HepG2 (cell line): ENCODE results near the gene PRR14. TPM values are rescaled to one million over a fixed set of nuclear protein-coding genes. Genes with fewer than 3 reads are reported as not detected.
A peak's percentile ranks its signal among the peaks of the same experiment; 100 is the strongest.

Experiments
- ATAD3A ChIP-seq: sonication (generic); formaldehyde crosslinking; IDR thresholded peaks from 2 replicates; pipeline ENCODE4 v1.4.0; 2020; ENCODE audit warnings: missing genetic modification reagents
- ESRRA ChIP-seq: sonication (generic); formaldehyde crosslinking; IDR thresholded peaks from 2 replicates; pipeline ENCODE4 v1.5.1; 2020; ENCODE audit warnings: mild to moderate bottlenecking, low read depth, missing genetic modification reagents
- KLF13 ChIP-seq: sonication (generic); formaldehyde crosslinking; IDR thresholded peaks from 2 replicates; pipeline ENCODE4 v1.4.0; 2020; ENCODE audit warnings: mild to moderate bottlenecking, missing genetic modification reagents
- MEF2D ChIP-seq: sonication (generic); formaldehyde crosslinking; IDR thresholded peaks from 2 replicates; pipeline ENCODE4 v1.5.1; 2020; ENCODE audit warnings: mild to moderate bottlenecking, missing genetic modification reagents
- NCOA2 ChIP-seq: sonication (generic); formaldehyde crosslinking; IDR thresholded peaks from 2 replicates; pipeline ENCODE4 v1.8.0; 2022; ENCODE audit warnings: inconsistent platforms
- NFKB2 ChIP-seq: sonication (generic); formaldehyde crosslinking; IDR thresholded peaks from 2 replicates; pipeline ENCODE4 v1.4.0; 2020; ENCODE audit warnings: missing genetic modification reagents, borderline replicate concordance
- SIN3A ChIP-seq: IDR thresholded peaks from 2 replicates; pipeline ENCODE4 v1.6.1; 2011; ENCODE audit warnings: low read depth, mild to moderate bottlenecking, control low read depth, low read length, borderline replicate concordance
- SOX13 ChIP-seq, 3 experiments: fragments of 450-650 bp in 1 of 3; sonication (generic) in 1 of 3; formaldehyde crosslinking in 1 of 3; IDR thresholded peaks in 2 of 3; conservative IDR thresholded peaks in 1 of 3; 2 replicates each; pipeline versions ENCODE4 v1.5.0 to v1.6.1; 2016 to 2020; ENCODE audit warnings: antibody characterized with exemption in 1 of 3, mild to moderate bottlenecking in 1 of 3, missing compliant biosample characterization in 1 of 3, missing genetic modification reagents in 1 of 3, moderate library complexity in 1 of 3
- SP1 ChIP-seq, 2 experiments: fragments of 450-650 bp in 1 of 2; sonication (generic) in 1 of 2; formaldehyde crosslinking in 1 of 2; IDR thresholded peaks; 2 replicates each; pipeline versions ENCODE4 v1.4.0 to v1.6.1; 2016 to 2020; ENCODE audit warnings: missing genetic modification reagents in 1 of 2
- SRSF1 ChIP-seq: fragments of 200-400 bp; formaldehyde crosslinking; optimal IDR thresholded peaks from 2 replicates; pipeline ENCODE3; 2017; ENCODE audit warnings: mild to moderate bottlenecking, low read depth, low read length, moderate library complexity
- TBP ChIP-seq: sonication (generic); formaldehyde crosslinking; IDR thresholded peaks from 2 replicates; pipeline ENCODE4 v1.5.0; 2020; ENCODE audit warnings: missing genetic modification reagents
- TMF1 ChIP-seq: sonication (generic); formaldehyde crosslinking; IDR thresholded peaks from 2 replicates; pipeline ENCODE4 v1.8.1; 2022; ENCODE audit warnings: low read depth, missing genetic modification reagents
- XRCC5 ChIP-seq: fragments of 200-400 bp; formaldehyde crosslinking; optimal IDR thresholded peaks from 2 replicates; pipeline ENCODE3; 2017; ENCODE audit warnings: mild to moderate bottlenecking, low read length
- ZBTB7A ChIP-seq: sonication (generic); formaldehyde crosslinking; IDR thresholded peaks from 2 replicates; pipeline ENCODE4 v1.8.0; 2022; ENCODE audit warnings: mild to moderate bottlenecking, missing genetic modification reagents
- ZNF280D ChIP-seq: sonication (generic); formaldehyde crosslinking; IDR thresholded peaks from 2 replicates; pipeline ENCODE4 v1.5.1; 2020; ENCODE audit warnings: mild to moderate bottlenecking, missing genetic modification reagents
- ZNF292 ChIP-seq: sonication (generic); formaldehyde crosslinking; IDR thresholded peaks from 2 replicates; pipeline ENCODE4 v1.8.1; 2022; ENCODE audit warnings: mild to moderate bottlenecking, low read depth, missing genetic modification reagents, borderline replicate concordance
- ZNF430 ChIP-seq: sonication (generic); formaldehyde crosslinking; IDR thresholded peaks from 2 replicates; pipeline ENCODE4 v1.9.0; 2021; ENCODE audit warnings: mild to moderate bottlenecking, missing genetic modification reagents
- ZNF432 ChIP-seq: sonication (generic); formaldehyde crosslinking; IDR thresholded peaks from 2 replicates; pipeline ENCODE4 v1.5.0; 2020; ENCODE audit warnings: missing genetic modification reagents, mild to moderate bottlenecking, borderline replicate concordance
- ZNF441 ChIP-seq: sonication (generic); formaldehyde crosslinking; IDR thresholded peaks from 2 replicates; pipeline ENCODE4 v1.7.0; 2021; ENCODE audit warnings: missing genetic modification reagents, borderline replicate concordance
- ZNF562 ChIP-seq: sonication (generic); formaldehyde crosslinking; IDR thresholded peaks from 2 replicates; pipeline ENCODE4 v1.8.0; 2022; ENCODE audit warnings: missing genetic modification reagents, borderline replicate concordance
- ZNF589 ChIP-seq: sonication (generic); formaldehyde crosslinking; conservative IDR thresholded peaks from 2 replicates; pipeline ENCODE4 v1.8.0; 2022; ENCODE audit warnings: mild to moderate bottlenecking, moderate library complexity, missing genetic modification reagents
- ZNF710 ChIP-seq: sonication (generic); formaldehyde crosslinking; IDR thresholded peaks from 2 replicates; pipeline ENCODE4 v1.5.0; 2020; ENCODE audit warnings: mild to moderate bottlenecking, missing genetic modification reagents, borderline replicate concordance
- ZNF772 ChIP-seq: sonication (generic); formaldehyde crosslinking; IDR thresholded peaks from 2 replicates; pipeline ENCODE4 v1.5.0; 2020; ENCODE audit warnings: mild to moderate bottlenecking, missing genetic modification reagents
- ZSCAN20 ChIP-seq: sonication (generic); formaldehyde crosslinking; IDR thresholded peaks from 2 replicates; pipeline ENCODE4 v1.4.0; 2020; ENCODE audit warnings: missing genetic modification reagents, mild to moderate bottlenecking, borderline replicate concordance
- ZSCAN25 ChIP-seq: sonication (generic); formaldehyde crosslinking; IDR thresholded peaks from 2 replicates; pipeline ENCODE4 v1.8.0; 2022; ENCODE audit warnings: mild to moderate bottlenecking, missing genetic modification reagents
- polyA plus RNA-seq, 8 experiments: library from polyadenylated mRNA; depleted of rRNA in 3 of 8; stranded (reverse) in 7 of 8; unstranded in 1 of 8; fragments of >200 nt; fragmentation: Illumina TruSeq in 4 of 8; extraction: Trizol in 4 of 8; gene quantifications; 2 replicates each; pipeline versions ENCODE4 v1.2.1 to v1.2.3, GENCODE V29; 2011 to 2016; ENCODE audit warnings: low read depth in 4 of 8, missing spikeins in 1 of 8, mixed read lengths in 1 of 8; ENCODE audit not compliant: insufficient read depth in 1 of 8
- total RNA-seq, 5 experiments: library from RNA; depleted of rRNA; stranded (reverse); fragments of >200 nt; fragmentation: Illumina TruSeq; extraction: Trizol; gene quantifications; 2 replicates each; pipeline ENCODE4 v1.2.3, GENCODE V29; 2016; ENCODE audit warnings: low read depth in 1 of 5

The PRR14 gene
- total and polyA plus RNA-seq, 2 of the 13 experiments (the other 11 are each of a cell fraction or from before 2014, with no cell fraction given): 8.4 to 11.0 TPM

GRCh38 chr16:30698139-30698815, 47.5 kb downstream of the PRR14 start (continued):
- TF ChIP-seq ZNF280D (CRISPR knock-in tag): peak; percentile 35; the same call in 1 of the 2 replicates
- no peak for TF ChIP-seq TBP (CRISPR knock-in tag)
- no peak; the same call in 1 of the 2 replicates for TF ChIP-seq ZNF441 (CRISPR knock-in tag)
- peak; percentile 85 for TF ChIP-seq ESRRA
- TF ChIP-seq SIN3A: peak; percentile 57; the same call in 1 of the 2 replicates
- TF ChIP-seq MEF2D (CRISPR knock-in tag): peak; percentile 81
- no peak for TF ChIP-seq SOX13 (IDR thresholded peaks at IDR 0.05)
- peak; percentile 57 to 93; a peak in 2 of 4 replicates for TF ChIP-seq SOX13 (CRISPR knock-in tag; conservative IDR thresholded peaks at IDR 0.05 in 1 of 2, IDR thresholded peaks at IDR 0.05 in 1 of 2)
- TF ChIP-seq XRCC5: peak; percentile 92
- peak; percentile 81; the same call in 1 of the 2 replicates for TF ChIP-seq ZNF589 (CRISPR knock-in tag)
- peak; percentile 37 for TF ChIP-seq ZSCAN25 (CRISPR knock-in tag)
- TF ChIP-seq ZNF292 (CRISPR knock-in tag): 0 out of 2 replicates have a peak, but pooled peaks have one; percentile 10
- TF ChIP-seq KLF13 (CRISPR knock-in tag): peak; percentile 53; the same call in 1 of the 2 replicates
- no peak for TF ChIP-seq ATAD3A
- peak; percentile 32 for TF ChIP-seq ZSCAN20 (CRISPR knock-in tag)
- peak; percentile 68 for TF ChIP-seq NCOA2
- TF ChIP-seq ZNF432: no peak
- peak; percentile 96 for TF ChIP-seq SP1 (IDR thresholded peaks at IDR 0.05)
- TF ChIP-seq SP1 (CRISPR knock-in tag; IDR thresholded peaks at IDR 0.05): peak; percentile 77
- TF ChIP-seq SRSF1: peak; percentile 100
- peak; percentile 96; the same call in 1 of the 2 replicates for TF ChIP-seq NFKB2
- no peak; the same call in 1 of the 2 replicates for TF ChIP-seq ZNF430 (CRISPR knock-in tag)
- peak; percentile 92 for TF ChIP-seq ZNF772 (CRISPR knock-in tag)
- peak; percentile 76 for TF ChIP-seq ZBTB7A (CRISPR knock-in tag)
- TF ChIP-seq ZNF710 (CRISPR knock-in tag): peak; percentile 66; the same call in 1 of the 2 replicates
- TF ChIP-seq ZNF562 (CRISPR knock-in tag): no peak
- peak; percentile 17; the same call in 1 of the 2 replicates for TF ChIP-seq TMF1
